Right ventricle myocardium superior (tissue), 1 donor: Measurements from ENCODE around the gene CGB2. TPM values are rescaled to one million over a fixed set of nuclear protein-coding genes. Genes with fewer than 3 reads are reported as not detected.

Source experiments
- microRNA-seq: library from miRNA; unstranded; fragments of <30 nt; microRNA quantifications from one replicate; pipeline ENCODE4 v1.2.0, GENCODE V29; 2020
- total RNA-seq: library from RNA; stranded (reverse); fragmentation: NEBNext Ultra II Directional; extraction: Animal tissue kit (Norgen Biotek cat#: 25700); gene quantifications from one replicate; pipeline ENCODE4 v1.2.1, GENCODE V29; 2021
- donor health status: DM: no; HTN: yes; CAD: no; lungs with severe emphysema.

Gene CGB2
- total RNA-seq, 1 donor from 2014 or later = not detected

Small RNA genes lying within 50 kb of the gene (microRNA-seq; reads per million reads assigned to microRNA genes)
- not detected for gene MIR6798

Other genes with a start within 250 kb of the CGB2 start
- 59.5 TPM for gene BCAT2, start 220.9 kb upstream of the CGB2 start, total RNA-seq
- 1.9 TPM for gene HSD17B14, start 195.4 kb upstream of the CGB2 start, total RNA-seq
- 17.7 TPM for gene PLEKHA4, start 163.3 kb upstream of the CGB2 start, total RNA-seq
- gene PPP1R15A, start 159.5 kb upstream of the CGB2 start, total RNA-seq = 60.4 TPM
- gene TULP2, start 133.1 kb upstream of the CGB2 start, total RNA-seq = not detected
- 237 TPM for gene NUCB1, start 131.6 kb upstream of the CGB2 start, total RNA-seq
- gene DHDH, start 98.2 kb upstream of the CGB2 start, total RNA-seq = not detected
- gene BAX, start 77.0 kb upstream of the CGB2 start, total RNA-seq = 21.5 TPM
- 748 TPM for gene FTL, start 66.6 kb upstream of the CGB2 start, total RNA-seq
- 100 TPM for gene GYS1, start 38.6 kb upstream of the CGB2 start, total RNA-seq
- 41.7 TPM for gene RUVBL2, start 38.0 kb upstream of the CGB2 start, total RNA-seq
- not detected for gene LHB, start 14.8 kb upstream of the CGB2 start, total RNA-seq
- gene CGB3, start 7.6 kb upstream of the CGB2 start, total RNA-seq = not detected
- not detected for gene CGB1, start 5.0 kb downstream of the CGB2 start, total RNA-seq
- gene CGB5, start 12.0 kb downstream of the CGB2 start, total RNA-seq = not detected
- not detected for gene CGB8, start 17.2 kb downstream of the CGB2 start, total RNA-seq
- gene CGB7, start 25.9 kb downstream of the CGB2 start, total RNA-seq = not detected
- gene NTF4, start 32.9 kb downstream of the CGB2 start, total RNA-seq = 0.48 TPM
- 0.86 TPM for gene KCNA7, start 40.8 kb downstream of the CGB2 start, total RNA-seq
- 105 TPM for gene SNRNP70, start 53.6 kb downstream of the CGB2 start, total RNA-seq
- gene LIN7B, start 82.5 kb downstream of the CGB2 start, total RNA-seq = 21.3 TPM
- gene C19orf73, start 87.3 kb downstream of the CGB2 start, total RNA-seq = 1.3 TPM
- 5.0 TPM for gene PPFIA3, start 87.7 kb downstream of the CGB2 start, total RNA-seq
- gene HRC, start 123.5 kb downstream of the CGB2 start, total RNA-seq = 878 TPM
- gene TRPM4, start 125.9 kb downstream of the CGB2 start, total RNA-seq = 24.8 TPM